NCI-H2227 treated with DMSO at 0.1 percent for 48 hours (cell line): ENCODE measurements around the gene ATXN2.
"Not testable (repeated sequence)": the region's sequence is repeated elsewhere in the genome, so short reads cannot be mapped to it uniquely, and the experiment has no call there.

Experiments
- DNase-seq: peaks from one replicate; lab custom pipeline; 2025; lab: John Stamatoyannopoulos, UW

ATXN2 gene

DNA sequence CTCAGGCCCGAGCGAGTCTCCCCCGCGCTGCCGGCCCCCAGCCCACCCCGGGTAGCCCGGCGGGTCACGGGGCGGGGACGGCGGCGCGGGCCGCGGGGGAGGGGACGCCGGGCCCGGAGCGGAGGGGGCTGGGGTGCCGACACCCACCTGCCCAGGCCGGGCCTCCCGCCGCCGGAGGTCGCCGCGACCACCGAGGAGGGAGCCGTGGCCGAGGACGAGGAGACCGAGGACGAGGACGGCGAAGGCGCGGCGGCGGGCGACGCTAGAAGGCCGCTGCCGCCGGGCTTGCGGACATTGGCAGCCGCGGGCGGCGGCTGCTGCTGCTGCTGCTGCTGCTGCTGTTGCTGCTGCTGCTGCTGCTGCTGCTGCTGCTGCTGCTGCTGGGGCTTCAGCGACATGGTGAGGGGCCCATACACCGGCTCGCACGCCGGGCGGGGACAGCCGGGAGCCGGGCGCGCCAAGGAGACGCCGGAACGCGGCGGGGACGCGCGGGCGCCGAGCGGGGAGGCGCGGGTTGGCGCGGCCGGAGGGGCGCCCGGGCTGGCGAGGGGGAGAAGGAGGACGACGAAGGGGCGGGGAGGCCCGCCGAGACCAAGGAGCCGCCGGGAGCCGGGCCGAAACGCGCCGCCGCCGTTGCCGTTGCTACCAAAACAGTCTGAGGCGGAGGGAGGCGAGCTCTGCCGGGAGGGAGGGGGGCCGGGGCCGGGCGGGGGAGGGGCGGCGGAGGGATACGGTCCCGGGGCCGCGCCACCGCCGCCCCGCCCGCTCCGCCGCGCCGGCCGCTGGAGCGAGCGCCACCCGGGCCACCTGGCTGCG, at the start of gene ATXN2:
Gene ATXN2, minus strand, starts transcription at position 679 of the 816 bp plus-strand sequence. Its CDS starts 281 bp downstream, at position 398.
- peak; percentile 69 for DNase-seq

DNA sequence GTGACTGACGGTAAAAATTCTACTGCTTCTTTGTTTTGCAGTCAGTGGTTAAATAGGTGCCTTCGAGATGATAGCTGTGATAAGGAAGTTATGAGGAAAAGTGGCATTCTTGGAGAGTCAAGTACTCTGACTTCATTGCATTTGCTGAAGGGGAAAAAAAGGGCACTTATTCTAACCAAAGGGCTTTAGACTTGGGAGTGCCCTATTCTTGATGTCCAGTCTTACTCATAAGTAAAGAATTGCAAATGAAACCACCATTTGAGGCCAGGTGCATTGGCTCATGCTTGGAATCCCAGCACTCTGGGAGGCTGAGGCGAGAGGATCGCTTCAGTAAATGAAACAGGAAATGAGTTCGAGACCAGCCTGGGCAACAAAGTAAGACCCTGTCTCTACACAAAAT, 46.3 kb upstream of the ATXN2 start:
- DNase-seq, result no peak

DNA sequence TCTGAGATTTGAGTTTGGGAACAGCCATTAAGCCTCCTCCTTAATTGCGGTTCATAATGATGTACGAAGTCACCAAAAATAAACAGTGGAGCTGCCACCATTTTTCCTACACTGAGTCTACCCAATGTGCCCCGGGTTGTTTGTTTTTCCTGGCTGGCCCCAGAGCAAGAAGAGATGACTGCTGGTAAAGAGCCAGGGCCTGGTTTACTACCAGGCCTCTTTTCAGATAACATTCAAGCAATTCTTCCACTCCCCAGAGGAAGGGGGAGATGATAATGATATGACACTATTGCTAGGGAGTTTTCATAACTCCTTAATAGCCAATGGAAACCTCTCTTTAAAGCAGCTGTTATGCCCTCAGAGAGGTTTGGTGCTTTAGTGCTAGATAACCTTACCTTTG, 44.3 kb upstream of the ATXN2 start:
- no peak for DNase-seq

- DNase-seq, result no peak
Observed at GRCh38 chr12:111642681-111643426, 43.7 kb upstream of the ATXN2 start.

DNA sequence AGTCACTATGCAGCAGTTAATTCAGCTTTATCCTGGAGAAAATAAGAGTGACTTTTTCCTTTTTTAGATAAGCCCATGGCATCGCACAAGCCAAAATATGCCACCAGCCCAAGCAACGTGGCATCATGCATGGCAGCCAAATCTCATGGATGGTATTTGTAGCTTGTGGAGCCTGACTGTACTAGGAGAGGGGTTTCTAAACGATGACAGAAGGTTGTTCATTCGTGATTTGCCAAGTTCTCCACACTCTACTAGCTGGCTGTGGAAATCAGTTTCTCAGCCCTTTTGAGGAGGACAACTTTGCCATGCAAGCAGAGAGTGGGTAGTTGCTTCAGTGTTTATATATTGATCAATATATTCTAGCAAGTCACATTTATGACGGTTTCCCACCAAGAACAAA, 41.4 kb upstream of the ATXN2 start:
- DNase-seq, result no peak

DNA sequence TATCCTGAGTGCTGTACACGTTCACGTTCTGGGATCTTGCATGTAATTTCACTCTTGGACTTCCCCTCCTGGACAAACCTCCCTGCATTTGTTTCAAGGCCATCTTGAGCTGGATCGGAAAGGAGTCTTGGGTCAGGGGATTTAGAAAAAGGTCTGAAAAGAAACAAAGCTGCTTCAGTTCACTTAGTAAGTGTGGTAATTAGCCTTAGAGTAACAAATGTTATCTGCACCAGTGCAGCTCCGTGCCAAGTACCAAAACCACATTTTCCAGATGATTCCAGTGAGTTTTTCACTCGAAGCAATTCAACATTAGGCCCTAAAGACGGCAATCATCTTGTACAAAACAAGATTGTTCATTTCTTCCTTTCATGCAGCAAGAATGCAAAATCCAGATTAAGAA, 39.4 kb upstream of the ATXN2 start:
- DNase-seq, result no peak

DNA sequence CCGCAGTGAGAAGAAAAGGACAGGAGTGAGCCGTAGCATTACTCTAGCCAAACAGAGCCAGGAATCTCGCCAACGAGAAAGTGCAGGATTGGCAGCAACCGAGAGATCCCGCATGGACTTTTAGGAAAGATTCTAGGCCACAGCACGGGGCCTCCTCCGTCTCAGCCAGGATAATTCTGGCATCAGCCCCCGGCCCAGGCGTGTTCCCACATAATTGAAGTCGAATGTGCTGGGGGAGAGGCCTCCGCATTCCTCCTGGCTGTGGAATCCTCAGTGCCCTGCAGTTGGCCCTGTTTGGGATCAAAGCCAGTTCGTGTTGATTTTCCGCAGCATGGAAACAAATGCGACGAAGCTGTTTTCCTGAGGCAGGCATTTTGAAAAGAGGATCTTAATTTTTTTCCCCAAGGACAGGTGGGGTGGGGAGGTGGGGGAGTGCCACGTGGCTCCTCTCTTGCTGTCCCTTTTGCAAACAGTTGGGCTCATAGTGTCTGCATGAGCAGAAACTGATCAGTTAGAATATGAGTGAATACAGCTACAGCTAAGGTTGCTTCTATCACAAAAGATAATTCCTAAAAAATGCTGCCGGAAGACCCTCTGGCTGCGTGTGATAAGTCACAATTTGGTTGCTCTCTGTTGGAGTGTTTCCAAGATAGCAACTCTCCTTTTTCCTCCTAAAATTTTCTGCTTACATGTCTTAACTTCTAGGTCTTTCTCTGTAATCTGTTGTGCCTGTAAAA, 37.3 kb upstream of the ATXN2 start:
- DNase-seq, result peak; percentile 11

DNA sequence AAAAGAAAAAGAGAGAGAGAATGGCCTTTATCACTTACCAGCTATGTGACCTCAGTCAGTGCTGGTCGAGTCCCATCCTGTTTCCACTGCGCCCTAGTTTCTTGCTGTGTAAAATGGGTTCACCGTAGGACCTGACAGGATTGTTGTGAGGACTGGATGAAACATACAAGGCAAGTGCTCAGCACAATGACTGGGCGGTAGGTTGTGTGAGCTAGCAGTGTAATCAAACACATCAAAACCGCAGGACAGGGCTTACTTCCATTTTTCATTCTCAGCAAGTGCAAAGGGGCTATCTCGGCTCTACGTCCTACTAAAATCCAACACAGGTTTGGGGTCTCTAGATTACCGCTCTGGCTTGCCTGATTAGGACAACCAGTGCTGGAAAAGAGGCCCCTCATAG, 36.4 kb upstream of the ATXN2 start:
- DNase-seq, result no peak

DNA sequence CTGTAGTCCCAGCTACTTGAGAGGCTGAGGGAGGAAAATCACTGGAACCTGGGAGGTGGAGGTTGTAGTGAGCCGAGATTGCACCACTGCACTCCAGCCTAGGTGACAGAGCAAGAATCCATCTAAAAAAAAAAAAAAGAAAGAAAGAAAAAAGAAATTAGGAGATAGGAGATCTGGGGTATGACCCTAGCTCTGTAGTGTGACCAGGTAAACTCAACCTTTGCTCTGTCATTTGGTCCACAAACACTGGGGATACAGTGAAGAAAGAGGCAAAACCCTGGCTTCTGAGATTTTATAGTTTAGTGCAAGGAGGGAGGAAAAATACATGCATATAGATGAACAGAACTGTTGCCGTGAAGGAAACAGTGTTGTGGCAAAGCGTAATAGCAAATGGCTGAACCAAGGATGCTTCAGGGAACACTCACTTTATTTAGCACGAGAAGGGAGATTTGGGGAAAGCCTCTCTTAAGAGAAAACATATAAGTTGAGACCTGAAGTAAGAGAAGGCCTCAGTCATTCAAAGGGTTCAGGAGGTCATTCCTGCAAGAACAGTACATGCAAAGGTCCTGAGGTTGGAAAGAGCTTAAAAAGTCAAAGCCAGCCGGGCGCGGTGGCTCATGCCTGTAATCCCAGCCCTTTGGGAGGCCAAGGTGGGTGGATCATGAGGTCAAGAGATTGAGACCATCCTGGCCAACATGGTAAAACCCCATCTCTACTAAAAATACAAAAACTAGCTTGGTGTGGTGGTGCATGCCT, 29.6 kb upstream of the ATXN2 start:
- no peak for DNase-seq

DNA sequence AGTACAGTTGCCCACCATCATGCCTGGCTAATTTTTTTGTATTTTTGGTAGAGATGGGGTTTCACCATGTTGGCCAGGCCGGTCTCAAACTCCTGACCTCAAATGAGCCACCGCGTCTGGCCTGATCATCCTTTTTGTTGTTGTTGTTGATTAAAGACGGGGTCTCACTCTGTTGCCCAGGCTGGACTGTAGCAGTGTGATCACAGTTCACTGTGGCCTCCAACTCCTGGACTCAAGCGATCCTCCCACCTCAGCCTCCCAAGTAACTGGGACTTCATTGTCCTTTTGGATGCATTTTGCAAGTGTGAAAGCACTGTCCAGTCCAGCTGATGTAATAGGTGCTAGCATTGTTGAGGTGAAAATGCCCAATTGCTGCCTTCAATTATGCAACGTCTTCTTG, 27.1 kb upstream of the ATXN2 start:
- no peak for DNase-seq

DNA sequence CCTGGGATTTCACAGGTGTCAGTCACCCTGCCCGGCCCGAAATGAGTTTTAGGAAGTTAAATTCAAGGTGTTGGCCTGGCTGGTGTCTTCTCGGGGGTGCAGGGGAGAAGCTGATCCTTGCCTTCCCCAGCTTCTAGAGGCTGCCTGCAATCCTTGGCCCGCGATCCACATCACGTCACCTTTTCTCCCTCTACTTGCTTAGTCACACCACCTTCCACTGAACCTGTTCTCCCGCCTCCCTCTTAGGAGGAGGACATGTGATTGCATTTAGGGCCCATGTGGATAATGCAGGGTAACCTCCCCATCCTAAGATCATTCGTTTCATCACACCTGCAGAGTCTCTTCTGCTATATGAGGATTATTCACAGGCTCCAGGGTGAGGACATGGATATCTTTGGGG, 25.4 kb upstream of the ATXN2 start:
- DNase-seq, result no peak

DNA sequence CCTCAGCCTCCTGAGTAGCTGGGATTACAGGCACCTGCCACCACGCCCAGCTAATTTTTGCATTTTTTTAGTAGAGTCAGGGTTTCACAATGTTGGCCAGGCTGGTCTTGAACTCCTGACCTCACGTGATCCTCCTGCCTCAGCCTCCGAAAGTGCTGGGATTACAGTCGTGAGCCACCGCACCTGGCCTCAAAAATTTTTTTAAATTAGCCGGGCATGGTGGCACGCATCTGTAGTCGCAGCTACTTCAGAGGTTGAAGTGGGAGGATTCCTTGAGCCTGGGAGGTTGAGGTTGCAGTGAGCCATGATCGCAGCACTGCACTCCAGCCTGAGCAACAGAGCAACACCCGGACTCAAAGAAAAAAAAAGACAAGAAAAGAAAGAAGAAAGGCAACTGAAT, 18.7 kb upstream of the ATXN2 start:
- not testable (repeated sequence) for DNase-seq

GRCh38 chr12:111616177-111616623, 17.1 kb upstream of the ATXN2 start:
- no peak for DNase-seq

GRCh38 chr12:111607239-111607638, 8.1 kb upstream of the ATXN2 start:
- no peak for DNase-seq

DNA sequence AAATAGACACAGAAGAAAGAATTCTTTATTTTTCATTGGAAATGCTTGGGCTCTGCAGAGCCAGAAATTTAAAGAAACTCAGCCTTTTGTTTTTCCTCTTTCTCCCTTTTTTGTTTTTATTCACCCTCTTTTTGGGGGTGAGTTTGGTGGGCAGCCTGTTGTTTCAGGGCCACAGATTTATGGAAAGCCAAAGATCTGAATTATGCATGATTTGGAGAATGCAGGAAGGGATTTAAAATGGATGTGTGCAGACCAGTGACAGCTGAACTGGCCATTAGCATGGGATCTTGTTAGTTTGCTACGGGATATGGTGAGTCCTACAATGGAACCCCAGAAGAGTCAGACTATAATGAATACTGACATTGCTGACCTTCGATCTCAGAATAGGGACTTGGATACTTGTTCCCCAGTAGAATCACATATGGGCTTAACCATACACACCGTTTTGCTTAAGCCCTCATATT, 7.7 kb upstream of the ATXN2 start:
- no peak for DNase-seq

DNA sequence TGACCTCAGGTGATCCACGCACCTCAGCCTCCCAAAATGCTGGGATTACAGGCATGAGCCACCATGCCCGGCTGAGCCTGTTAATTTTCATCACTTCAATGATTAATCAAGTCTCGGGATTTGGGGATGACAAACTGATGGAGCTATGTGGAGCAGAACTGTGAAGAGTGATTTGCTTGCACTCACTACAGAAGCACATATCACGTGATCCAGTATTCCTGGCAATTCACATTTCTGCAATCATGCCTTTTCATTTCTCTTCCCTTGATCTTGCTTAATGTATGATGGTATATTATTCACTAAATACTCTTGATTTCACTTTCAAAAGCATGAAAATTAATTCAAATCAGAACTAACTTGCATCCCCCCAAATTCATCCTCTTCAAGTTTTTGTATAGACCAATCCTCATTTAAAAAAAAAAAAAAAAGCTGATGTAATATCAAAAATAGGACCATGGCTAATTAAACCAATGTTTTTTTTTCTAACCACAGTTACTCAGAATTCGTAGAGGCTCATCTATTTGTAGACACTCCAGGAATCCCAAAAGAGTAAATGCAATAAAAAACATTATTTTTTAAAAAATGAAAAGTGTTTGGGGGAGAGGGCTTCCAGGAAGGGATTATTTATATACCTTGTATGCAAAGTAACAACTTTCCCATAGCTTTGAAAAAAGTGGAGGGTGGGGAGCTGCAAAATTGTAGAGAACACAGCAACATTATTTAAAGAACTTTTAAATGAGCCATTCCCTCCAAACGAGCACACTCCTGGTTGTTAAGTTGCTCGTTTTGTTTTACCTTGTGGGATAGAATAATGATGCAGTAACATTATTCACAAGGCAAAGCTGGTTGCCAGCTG, 7.0 kb upstream of the ATXN2 start:
- no peak for DNase-seq

- not testable (repeated sequence) for DNase-seq
Observed at GRCh38 chr12:111602857-111603256, 3.7 kb upstream of the ATXN2 start.

- no peak for DNase-seq
Observed at GRCh38 chr12:111602348-111602747, 3.2 kb upstream of the ATXN2 start.

- not testable (repeated sequence) for DNase-seq
Observed at GRCh38 chr12:111600986-111601385, 1.9 kb upstream of the ATXN2 start.

- no peak for DNase-seq
Observed at GRCh38 chr12:111600205-111600642, 1.1 kb upstream of the ATXN2 start.
